HG03432 (cell line): Measurements from ENCODE around the gene VPS25.

Source experiments
- ATAC-seq: cut with Tn5 transposase; IDR thresholded peaks from one replicate; pipeline ENCODE4 v1.9.1; 2021; ENCODE audit warnings: mild to moderate bottlenecking, moderate library complexity; ENCODE audit not compliant: unreplicated experiment

Gene VPS25

DNA sequence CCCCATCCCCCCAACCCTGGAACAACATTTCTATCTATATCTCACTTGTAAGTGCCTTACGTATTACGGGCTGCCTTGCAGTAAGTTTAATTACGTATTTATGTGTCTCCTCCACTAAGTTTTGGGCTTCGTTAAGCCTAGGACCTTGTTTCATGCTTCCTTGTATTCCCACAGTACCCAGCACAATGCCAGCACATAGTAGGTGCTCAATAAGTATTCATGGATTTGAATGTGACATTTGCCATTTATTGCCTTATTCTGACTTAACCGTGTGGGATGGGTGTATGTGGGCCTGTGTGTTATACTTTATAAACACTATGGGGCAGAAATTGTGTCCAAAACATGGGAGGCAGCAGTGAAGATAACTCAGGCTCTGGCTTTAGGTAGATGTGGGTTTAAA lies 19.3 kb downstream of the VPS25 start:
- no peak for ATAC-seq

DNA sequence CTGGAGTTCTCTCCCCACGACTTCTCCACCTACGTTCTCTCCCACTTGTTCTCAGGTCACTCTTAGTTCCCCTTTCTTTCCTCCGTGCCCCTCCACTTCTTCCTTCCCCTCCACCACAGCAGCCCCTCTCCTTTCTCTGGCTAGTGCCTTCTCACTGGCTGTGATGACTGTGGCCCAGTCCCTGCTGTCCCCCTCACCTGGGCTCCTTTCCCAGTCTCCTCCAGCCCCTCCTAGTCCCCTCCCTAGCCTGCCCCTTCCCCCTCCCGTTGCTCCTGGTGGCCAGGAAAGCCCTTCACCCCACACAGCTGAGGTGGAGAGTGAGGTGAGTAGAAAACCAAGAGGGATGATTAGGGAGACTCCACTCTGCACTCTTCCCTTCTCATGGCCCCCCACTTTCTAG lies 21.8 kb downstream of the VPS25 start:
- ATAC-seq = no peak

DNA sequence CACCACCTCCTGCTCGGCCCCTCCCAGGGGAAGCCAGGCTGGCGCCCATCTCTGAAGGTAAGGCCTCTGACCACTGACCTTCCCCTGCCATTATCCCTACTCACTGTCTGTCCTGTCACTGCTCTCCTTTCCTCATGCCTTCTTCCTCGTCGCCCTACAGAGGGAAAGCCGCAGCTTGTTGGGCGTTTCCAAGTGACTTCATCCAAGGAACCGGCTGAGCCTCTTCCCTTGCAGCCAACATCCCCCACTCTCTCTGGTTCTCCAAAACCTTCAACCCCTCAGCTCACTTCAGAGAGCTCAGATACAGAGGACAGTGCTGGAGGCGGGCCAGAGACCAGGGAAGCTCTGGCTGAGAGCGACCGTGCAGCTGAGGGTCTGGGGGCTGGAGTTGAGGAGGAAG lies 22.2 kb downstream of the VPS25 start:
- ATAC-seq = no peak

DNA sequence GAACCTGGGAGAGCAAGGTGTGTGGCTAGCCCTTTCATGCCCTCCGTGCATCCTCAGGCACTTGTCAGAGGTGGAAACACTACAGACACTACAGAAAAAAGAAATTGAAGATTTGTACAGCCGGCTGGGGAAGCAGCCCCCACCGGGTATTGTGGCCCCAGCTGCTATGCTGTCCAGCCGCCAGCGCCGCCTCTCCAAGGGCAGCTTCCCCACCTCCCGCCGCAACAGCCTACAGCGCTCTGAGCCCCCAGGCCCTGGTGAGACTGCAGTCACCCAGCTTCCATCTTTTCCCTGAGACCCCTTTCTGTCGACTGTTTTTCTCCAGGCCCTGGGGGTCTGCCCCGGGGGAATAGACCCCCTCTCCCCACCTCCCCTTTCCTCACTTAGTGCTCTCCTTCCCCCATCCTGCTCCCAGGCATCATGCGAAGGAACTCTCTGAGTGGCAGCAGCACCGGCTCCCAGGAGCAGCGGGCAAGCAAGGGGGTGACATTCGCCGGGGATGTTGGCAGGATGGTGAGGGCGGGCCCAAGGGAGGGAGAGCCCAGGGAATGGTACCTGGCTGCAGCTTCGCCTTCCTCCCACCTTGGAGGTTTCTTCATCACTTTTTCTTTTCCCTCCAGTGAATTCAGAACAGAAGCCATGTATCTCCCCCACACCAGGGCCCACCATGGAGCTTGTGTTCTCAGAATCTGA lies 23.0 kb downstream of the VPS25 start:
- ATAC-seq = no peak

DNA sequence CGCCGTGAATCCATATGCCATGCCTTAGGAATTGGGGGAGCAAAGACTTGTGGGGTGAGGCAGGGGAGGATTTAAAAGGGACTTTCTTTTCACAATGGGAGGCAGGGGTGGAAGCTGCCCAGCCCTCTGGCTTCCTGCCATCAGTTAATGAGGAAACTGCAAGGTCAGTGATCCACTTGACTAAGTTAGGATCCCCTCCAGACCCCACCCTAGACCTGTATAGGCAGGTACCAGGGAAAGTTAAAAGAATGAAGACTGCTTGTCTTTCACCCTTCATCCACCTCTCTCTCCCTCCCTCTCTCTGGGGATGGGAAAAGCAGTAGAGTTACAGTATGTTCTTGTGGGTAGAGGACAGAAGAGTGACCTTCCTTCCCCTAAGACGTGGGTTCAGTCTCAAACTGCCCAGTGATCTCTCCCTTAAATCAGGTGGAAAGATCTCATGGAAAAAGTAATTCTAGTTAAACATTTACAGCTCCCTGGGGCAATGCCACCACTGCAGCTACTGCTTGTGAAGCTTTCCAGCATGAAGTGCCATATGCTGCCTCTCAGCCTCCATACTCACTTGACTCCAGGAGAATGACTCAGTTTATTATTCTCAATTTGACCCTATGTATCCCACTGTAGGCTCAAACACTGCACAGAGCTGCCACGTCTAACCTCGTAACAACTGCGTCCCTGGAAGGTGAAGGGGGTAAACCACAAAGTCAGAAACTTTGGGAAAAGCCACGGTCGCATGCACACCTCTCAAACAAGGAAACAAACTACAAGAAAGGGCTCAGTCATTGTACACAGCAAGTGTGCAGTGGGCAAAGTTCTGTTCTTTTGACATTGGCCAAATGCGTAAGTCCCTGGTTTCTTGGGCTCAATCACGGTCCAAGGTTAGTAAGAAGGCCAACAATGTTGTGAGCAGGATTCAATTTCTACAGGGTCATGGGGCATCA lies 24.1 kb downstream of the VPS25 start:
- no peak for ATAC-seq

DNA sequence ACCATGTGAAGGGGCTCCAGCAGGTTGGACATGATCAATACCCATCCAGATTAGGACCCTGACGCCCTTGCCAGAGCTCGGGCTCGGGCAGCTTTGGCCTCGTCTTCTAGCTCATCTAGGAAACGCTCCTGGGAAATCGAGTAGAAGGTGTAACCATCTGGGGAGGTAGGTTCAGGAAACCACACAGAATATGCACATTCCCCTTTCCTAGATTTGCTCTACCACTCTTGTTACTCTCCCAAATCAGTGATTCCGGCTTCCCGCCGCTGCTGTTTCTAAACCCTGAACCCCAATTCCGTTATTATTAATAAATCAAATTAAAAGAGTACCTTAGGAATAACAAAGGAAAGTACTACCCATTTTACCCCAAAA lies 24.7 kb downstream of the VPS25 start:
- ATAC-seq = no peak

DNA sequence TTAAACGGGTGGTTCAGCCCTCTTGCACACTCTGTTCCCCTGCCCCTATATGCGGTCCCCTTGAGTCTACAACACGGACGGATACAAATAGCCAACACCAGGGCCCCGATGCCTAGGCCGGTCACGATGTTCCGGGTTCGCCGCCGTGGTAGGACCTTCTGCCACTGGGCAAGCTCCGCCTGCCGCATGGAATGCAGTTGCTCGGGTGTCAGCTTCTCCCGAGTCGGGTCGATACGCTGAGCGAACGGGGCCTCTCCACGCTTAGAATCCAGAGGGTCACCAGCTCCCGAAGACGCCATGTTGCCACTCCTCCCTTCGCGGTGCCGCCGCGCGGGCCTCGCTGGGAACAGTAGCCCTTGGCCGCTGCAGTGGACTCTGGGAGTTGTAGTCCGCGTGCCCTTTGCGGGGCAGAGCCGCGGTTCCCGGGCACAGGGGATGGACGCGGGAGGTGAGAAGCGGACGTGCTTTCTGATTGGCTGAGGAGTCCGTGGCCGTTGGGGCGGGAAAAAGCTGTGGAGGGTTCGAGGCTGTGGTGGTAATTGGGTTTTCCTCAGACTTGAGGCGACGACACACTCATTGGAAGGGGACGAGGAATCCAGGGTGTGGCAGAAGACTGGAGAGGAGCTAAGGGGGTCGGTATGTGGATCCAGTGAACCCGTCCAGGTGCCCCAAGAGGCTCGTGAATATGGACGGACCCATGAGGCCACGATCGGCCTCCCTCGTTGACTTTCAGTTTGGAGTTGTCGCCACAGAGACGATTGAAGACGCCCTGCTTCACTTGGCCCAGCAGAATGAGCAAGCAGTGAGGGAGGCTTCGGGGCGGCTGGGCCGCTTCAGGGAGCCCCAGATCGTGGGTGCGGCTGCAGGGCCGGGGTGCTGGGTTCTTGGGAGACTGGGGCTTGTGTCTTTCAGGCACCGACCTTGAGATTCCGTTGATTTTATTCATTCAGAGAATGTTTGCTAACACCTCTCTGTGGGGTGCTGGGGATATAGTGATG lies 25.4 kb downstream of the VPS25 start, which contains the start of the genes CNTD1 and COA3:
Gene CNTD1 (plus strand): TSS at position 479 of the 998 bp plus-strand sequence. CDS start 207 bp downstream, at position 686.
Gene COA3 (minus strand): TSS at position 322 of the 998 bp plus-strand sequence. CDS start 23 bp downstream, at position 299.
- peak; percentile 77 for ATAC-seq

DNA sequence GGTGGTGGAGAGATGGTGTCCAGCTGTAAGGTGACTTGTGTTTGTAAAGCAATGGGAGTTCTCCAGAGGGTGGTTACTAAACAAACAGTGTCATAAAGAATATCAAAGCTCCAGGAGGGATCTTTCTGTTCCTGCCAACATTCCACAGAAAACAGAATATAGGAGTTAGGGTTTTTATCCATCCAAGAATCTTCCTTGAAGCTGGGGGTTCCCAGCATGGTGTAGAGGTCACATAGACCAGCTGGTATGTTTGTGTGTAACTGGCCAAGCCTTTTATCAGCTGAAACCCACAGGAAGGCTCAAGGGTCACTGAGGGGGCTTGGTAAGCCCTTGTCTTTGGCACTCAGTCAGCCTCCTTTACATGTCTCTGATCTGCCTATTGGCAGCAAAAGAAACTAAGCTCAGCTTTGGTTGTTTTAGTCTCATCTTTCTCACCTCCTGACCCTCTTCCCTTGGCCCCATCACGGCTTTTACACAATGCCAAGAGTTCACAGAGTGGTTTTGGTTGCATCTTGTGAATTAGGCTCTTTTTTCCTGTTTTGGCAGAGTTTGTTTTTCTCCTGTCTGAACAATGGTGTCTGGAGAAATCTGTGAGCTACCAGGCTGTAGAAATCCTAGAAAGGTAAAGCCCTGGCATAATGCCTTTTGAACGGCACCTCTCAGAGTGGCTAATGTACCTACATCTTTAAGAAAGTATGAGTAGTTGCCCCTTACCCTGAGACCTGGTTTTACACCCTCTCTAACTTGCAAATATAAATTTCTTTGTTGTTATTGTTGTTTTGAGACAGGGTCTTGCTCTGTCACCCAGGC lies 30.0 kb downstream of the VPS25 start:
- no peak for ATAC-seq

DNA sequence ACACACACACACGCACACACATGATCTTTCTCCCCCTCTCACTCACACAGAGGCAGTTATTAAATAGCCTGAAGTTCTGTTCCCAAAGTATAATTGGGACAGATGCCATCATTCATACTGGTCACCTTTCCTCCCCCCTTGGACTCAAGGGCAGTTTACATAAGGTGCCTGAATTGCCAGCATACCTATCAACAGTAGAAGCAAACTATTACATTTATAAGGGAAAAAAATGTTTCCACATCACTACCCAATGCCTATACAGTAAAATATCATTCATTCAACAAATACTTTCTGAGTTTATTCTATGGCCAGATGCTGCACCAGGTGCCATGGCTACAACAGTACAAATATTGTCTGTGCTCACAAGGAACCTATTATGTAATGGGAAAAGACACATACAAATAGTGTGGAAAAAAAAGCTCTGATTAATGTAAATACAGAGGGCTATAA lies 31.7 kb downstream of the VPS25 start:
- no peak for ATAC-seq

DNA sequence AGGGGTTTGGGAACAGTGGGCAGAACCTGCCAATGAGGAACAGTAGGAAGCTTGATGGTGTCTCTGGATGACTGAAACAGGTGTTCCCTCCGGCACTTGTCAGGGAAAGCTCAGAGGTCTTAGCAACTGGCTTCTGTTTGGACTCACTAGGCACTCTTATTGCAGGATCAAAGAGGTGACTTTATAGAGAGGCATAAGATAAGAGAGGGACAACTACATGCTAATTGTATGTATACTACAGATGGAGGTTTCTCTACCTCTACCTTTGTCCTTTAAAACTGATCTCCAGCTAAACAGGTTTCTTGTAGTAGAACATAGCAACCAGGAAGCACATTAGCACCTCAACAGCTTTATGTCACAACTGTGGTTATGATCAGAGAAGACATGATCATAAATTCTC lies 33.0 kb downstream of the VPS25 start:
- ATAC-seq = no peak

DNA sequence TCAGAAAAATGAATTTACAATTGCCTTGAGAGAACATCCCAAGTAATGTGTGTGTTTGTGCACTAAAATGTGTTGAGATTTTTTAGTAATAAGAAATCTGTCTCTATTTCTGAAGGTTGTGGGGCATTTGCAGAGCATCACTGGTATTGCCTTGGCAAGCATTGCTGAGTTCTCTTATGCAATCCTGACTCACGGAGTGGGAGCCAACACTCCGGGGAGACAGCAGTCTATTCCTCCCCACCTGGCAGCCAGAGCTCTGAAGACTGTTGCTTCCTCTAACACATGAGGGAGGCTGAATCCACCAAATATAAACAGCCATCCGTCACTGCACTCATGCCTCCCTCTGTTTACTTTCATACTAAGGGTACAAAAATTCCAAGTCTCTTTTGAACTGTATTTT lies 36.0 kb downstream of the VPS25 start:
- no peak for ATAC-seq

DNA sequence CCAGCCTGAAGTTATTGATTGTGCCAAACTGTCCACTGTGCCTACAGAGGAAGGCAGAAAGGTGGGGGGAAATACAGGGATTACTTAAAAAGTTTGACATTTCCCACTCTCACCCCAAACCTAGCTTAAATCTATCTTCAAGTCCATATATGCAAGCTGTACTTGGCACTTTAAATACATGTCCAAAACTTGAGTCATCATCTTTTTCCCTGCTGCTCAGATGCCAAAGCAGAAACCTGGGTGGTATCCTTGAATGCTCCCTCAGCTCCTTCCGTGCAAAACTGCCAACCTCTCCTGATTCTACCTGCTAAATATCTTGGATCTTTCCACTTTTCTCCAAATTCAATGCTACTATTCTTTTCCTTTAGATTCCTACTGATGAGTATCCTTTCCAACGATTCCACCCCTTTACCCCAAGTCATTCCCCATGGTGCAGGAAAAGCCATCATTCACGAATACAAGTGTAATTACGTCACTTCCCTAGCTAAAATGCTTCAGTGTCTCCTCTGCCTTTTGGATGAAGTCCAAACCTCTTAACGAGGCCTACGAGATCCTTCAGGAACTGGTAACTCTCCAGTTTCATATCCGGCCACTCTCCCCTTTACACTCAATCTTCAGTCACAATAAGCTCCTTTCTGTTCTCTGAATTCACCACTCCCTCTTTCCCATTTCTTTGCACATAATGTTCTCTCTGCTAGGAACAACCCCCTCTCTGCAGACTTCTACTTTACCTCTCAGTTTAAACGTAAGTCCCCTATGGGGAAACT lies 41.6 kb downstream of the VPS25 start:
- ATAC-seq = no peak

DNA sequence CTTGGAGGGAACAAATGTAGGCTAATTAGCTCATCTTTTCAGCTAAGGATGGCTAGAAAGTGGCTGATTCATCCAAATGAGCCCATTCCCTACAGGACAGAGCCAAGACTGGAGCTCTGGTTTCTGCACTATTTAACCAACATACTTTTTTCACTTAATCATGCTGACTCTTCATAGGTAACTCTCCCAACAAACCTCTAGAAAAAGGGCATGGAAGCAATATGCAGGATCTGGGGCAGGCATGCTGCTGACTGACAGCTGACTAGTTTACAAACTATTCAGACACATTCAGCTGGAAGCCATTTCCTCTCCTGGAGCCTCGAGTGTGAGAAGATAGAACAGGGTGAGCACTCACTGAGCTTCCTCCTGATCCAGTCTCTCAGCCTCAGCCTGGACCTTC lies 44.6 kb downstream of the VPS25 start:
- ATAC-seq = no peak

DNA sequence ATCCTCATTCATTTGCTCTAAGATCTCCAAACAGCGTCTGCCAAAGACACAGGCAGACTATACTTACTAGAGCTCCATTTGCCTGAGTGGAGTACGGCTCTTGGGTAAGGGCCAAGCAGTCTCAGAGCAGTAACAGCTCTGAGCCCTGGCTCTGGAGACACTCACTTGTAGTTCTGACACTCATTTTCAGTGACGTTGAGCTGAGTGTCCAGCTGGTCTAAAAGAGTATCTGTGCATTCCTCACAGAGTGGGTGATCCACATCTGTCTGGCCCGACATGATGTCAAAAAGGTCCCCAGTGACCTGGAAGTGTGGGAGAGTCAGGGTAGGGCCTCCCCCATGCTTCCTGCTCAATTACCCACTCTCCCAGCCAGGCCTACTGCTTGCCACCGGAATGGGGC lies 45.1 kb downstream of the VPS25 start:
- no peak for ATAC-seq

DNA sequence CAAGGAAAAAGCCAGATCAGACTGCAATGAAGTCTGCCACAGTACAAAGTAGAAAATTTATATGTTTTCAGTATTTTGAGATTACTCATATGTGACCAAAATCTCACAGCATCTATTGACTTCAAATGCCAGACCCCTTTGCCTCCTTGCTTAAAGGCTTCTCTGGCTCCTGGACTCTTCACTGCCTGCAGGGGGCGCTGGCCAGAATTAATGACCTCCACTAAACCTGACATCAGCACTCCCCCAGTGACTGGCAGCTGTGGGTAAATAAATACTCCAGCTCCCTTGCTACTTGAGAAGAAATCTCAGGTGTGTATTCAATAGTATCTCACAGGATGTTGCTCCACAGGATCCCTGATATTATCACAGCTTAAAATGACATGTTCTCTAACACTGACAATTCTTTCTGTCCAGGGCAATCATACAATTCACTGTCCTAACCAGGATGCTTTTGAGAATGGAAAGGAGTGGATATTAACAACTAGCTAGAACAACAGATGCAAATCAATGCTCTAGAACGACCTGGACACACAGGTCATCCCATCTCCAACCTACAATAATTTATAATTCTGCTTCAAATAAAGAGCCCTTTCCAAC lies 46.8 kb downstream of the VPS25 start:
- ATAC-seq = no peak

DNA sequence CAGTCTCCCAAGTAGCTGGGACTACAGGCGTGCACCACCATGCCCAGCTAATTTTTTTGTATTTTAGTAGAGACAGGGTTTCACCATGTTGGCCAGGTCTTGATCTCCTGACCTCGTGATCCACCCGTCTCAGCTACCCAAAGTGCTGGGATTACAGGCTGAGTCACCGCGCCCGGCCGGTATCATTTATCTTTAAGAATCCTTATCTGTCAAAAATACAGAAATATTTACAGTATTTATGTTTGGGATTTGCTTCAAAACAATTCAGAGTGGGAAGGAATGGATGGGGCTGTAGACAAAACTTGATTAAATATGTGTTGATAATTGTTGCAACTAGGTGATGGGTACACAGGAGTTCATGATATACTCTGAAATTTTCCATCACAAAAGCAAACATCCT lies 47.9 kb downstream of the VPS25 start:
- ATAC-seq = no peak

DNA sequence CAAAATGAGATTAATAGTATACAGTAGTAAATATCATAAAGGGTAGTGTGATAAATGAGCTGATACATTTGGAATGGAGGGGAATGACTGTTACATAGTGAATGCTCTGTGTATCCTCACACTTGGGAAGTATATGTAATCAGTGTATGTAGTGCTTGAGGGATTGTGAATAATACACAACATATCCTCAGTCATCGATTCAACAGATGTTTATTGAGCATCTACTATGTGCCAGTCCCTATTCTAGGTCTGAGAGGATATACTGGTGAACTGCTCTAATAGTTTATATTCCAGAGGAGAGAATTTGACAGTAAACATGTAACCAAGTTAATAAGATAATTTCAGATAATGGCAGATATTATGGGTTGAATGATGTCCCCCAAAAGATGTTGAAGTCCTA lies 54.2 kb downstream of the VPS25 start:
- ATAC-seq = no peak
